ES-I3 (cell line): Measurements from ENCODE around the gene IGF2R.
"Not testable (repeated sequence)": the region's sequence is repeated elsewhere in the genome, so short reads cannot be mapped to it uniquely, and the experiment has no call there.

Experiments
- H3K36me3 ChIP-seq: 2 replicates; pipeline ENCODE4 v1.6.1; 2013; ENCODE audit warnings: mild to moderate bottlenecking, low read length, control low read depth, moderate library complexity; ENCODE audit not compliant: insufficient read depth
- H3K4me1 ChIP-seq: 2 replicates; pipeline ENCODE4 v1.6.1; 2013; ENCODE audit warnings: mild to moderate bottlenecking, control low read depth, low read length; ENCODE audit not compliant: insufficient read depth
- H3K9ac ChIP-seq: 2 replicates; pipeline ENCODE4 v1.6.1; 2013; ENCODE audit warnings: low read depth, mild to moderate bottlenecking, low read length, moderate library complexity
- H3K9me3 ChIP-seq: 2 replicates; pipeline ENCODE4 v1.6.1; 2013; ENCODE audit warnings: mild to moderate bottlenecking, low read length, moderate library complexity; ENCODE audit not compliant: control insufficient read depth, insufficient read depth

The IGF2R gene

GRCh38 chr6:160089534-160089897, 120.6 kb downstream of the IGF2R start:
- H3K9me3 ChIP-seq = no peaks in the 10 kb centered on the region
- no peaks in the 10 kb centered on the region for H3K4me1 ChIP-seq
- H3K36me3 ChIP-seq = peaks cover 30% of the 10 kb centered on the region
- H3K9ac ChIP-seq = no peak overlapping the region

- H3K36me3 ChIP-seq = peaks cover 26% of the 10 kb centered on the region
These were observed 121.8 kb downstream of the IGF2R start for GRCh38 chr6:160090442-160091239.

GRCh38 chr6:160092176-160092575, 123.3 kb downstream of the IGF2R start:
- not testable (repeated sequence) for H3K9ac ChIP-seq, H3K4me1 ChIP-seq, H3K9me3 ChIP-seq
- peaks cover 29% of the 10 kb centered on the region for H3K36me3 ChIP-seq

More at GRCh38 chr6:160090442-160091239, 121.8 kb downstream of the IGF2R start:
- not testable (repeated sequence) for H3K9ac ChIP-seq, H3K4me1 ChIP-seq, H3K9me3 ChIP-seq

GRCh38 chr6:160092602-160093001, 123.7 kb downstream of the IGF2R start:
- Histone ChIP-seq H3K36me3 (peaks cover 29% of the 10 kb centered on the region), H3K9me3 (no peaks in the 10 kb centered on the region), H3K9ac (no peak overlapping the region), H3K4me1 (no peaks in the 10 kb centered on the region)

- Histone ChIP-seq H3K4me1 (no peaks in the 10 kb centered on the region), H3K36me3 (peaks cover 30% of the 10 kb centered on the region), H3K9ac (no peak overlapping the region), H3K9me3 (no peaks in the 10 kb centered on the region)
These were observed 124.2 kb downstream of the IGF2R start for GRCh38 chr6:160093061-160093460.

- H3K9me3 ChIP-seq = no peaks in the 10 kb centered on the region
- no peaks in the 10 kb centered on the region for H3K4me1 ChIP-seq
- H3K36me3 ChIP-seq = peaks cover 29% of the 10 kb centered on the region
- no peak overlapping the region for H3K9ac ChIP-seq
These were observed 125.1 kb downstream of the IGF2R start for GRCh38 chr6:160093946-160094345.

GRCh38 chr6:160095146-160095845, 126.4 kb downstream of the IGF2R start:
- H3K9ac ChIP-seq = no peak overlapping the region
- no peaks in the 10 kb centered on the region for H3K9me3 ChIP-seq
- no peaks in the 10 kb centered on the region for H3K4me1 ChIP-seq
- H3K36me3 ChIP-seq = peaks cover 15% of the 10 kb centered on the region; the same call in 1 of the 2 replicates

- H3K9ac ChIP-seq = no peak overlapping the region
- no peaks in the 10 kb centered on the region for H3K4me1 ChIP-seq
- H3K9me3 ChIP-seq = no peaks in the 10 kb centered on the region
- peaks cover 12% of the 10 kb centered on the region; the same call in 1 of the 2 replicates for H3K36me3 ChIP-seq
These were observed 132.7 kb downstream of the IGF2R start for GRCh38 chr6:160101277-160102205.

GRCh38 chr6:160102399-160102798, 133.5 kb downstream of the IGF2R start:
- Histone ChIP-seq H3K9me3 (no peaks in the 10 kb centered on the region), H3K4me1 (no peaks in the 10 kb centered on the region), H3K9ac (no peak overlapping the region), H3K36me3 (peaks cover 12% of the 10 kb centered on the region; the same call in 1 of the 2 replicates)

- Histone ChIP-seq H3K4me1 (no peaks in the 10 kb centered on the region), H3K9ac (no peak overlapping the region), H3K9me3 (no peaks in the 10 kb centered on the region), H3K36me3 (peaks cover 10% of the 10 kb centered on the region; the same call in 1 of the 2 replicates)
These were observed 134.3 kb downstream of the IGF2R start for GRCh38 chr6:160102956-160103824.

- peaks cover 8% of the 10 kb centered on the region; the same call in 1 of the 2 replicates for H3K36me3 ChIP-seq
- no peaks in the 10 kb centered on the region for H3K9me3 ChIP-seq
- no peak overlapping the region for H3K9ac ChIP-seq
- H3K4me1 ChIP-seq = no peaks in the 10 kb centered on the region
These were observed 134.9 kb downstream of the IGF2R start for GRCh38 chr6:160103825-160104100.

- Histone ChIP-seq H3K9me3 (no peaks in the 10 kb centered on the region), H3K36me3 (peaks cover 8% of the 10 kb centered on the region; the same call in 1 of the 2 replicates), H3K4me1 (no peaks in the 10 kb centered on the region), H3K9ac (no peak overlapping the region)
These were observed 136.1 kb downstream of the IGF2R start for GRCh38 chr6:160104821-160105517.

GRCh38 chr6:160106010-160106409, 137.1 kb downstream of the IGF2R start:
- Histone ChIP-seq H3K9ac (no peak overlapping the region), H3K9me3 (no peaks in the 10 kb centered on the region), H3K4me1 (no peaks in the 10 kb centered on the region), H3K36me3 (peaks cover 8% of the 10 kb centered on the region; the same call in 1 of the 2 replicates)
